ENCODE data around the gene HRH3. TPM values are rescaled to one million over a fixed set of nuclear protein-coding genes. Genes with fewer than 3 reads are reported as not detected.

Gene HRH3
- not detected for total RNA-seq
- long read RNA-seq, result 0 reads

DNA sequence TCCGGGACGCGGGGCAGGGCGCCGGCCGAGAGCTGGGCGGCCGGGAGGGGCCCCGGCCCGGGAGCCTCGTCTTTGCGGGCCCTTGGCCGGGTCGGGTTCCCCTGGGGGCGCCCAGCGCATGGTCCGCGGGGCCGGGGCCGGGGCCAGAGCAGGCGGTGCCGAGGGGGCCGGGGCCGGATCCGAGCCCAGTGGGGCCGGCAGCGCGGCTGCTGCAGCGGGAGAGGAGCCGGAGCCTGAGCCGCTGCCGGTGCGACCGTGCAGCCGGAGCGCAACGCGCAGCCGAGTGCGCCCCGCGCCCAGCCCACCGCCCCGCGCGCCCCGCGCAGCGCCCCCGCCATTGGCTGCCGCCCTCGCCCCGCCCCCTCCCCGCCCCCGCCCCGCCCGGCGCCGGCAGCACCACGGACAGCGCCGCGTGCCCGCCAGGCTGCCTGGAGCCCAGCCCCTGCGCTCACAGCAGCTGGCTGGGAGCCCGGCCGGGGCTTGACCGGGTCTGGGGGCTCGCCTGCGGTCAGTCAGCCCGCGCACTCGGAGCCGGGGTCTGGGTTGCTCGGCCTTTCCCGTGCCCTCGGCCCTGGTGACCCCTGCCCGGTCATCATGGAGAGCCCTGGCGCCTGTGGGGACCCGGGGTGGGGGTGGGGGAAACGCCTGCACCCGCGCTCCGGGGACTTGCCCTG is at the start of gene HRH3:
TSS of gene HRH3 (minus strand) at position 287 of the 674 bp plus-strand sequence. CDS start 308 bp downstream, outside the sequence.
- ATAC-seq, result peak; percentile 65
- intact Hi-C loops (cut with DNase I), result loop anchor here (2.0 kb wide), 1 partner anchor 39 kb away; no protein-coding TSS in a partner anchor
- no peak for DNase-seq (ENCODE audit: missing footprints)

DNA sequence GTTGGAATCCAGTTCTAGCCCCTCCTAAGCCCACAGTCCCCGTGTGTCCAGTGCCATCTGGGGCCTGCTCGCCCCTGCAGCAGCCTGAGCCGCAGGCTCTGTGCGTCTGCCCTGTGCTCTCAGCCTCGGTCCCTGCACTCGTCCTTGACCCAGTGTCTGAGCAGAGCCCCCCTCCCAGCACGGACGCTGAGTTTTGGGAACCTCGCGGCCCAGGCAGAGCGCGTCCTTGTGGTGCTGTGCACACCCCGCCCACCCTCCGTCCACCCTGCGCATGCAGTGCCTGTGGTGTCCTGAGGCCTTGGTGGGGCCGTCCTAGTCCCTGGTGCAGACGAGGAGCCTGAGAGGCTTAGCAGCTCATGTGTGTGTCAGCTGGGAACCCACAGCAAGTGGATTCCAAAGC is 49.8 kb upstream of the HRH3 start:
- no peak for ATAC-seq
- intact Hi-C loops (cut with DNase I), result no loop called here
- DNase-seq (ENCODE audit: missing footprints), result no peak

- intact Hi-C loops (cut with DNase I), result no loop called here
- DNase-seq (ENCODE audit: missing footprints) (no peak), ATAC-seq (no peak)
Measured at GRCh38 chr20:62269378-62269777, 49.3 kb upstream of the HRH3 start.

- ATAC-seq (no peak), DNase-seq (ENCODE audit: missing footprints) (no peak)
- intact Hi-C loops (cut with DNase I), result no loop called here
Measured at GRCh38 chr20:62268228-62268900, 48.3 kb upstream of the HRH3 start.

- ATAC-seq (peak; percentile 82), DNase-seq (ENCODE audit: missing footprints) (no peak)
- intact Hi-C loops (cut with DNase I), result no loop called here
Measured at GRCh38 chr20:62267543-62267942, 47.5 kb upstream of the HRH3 start.

DNA sequence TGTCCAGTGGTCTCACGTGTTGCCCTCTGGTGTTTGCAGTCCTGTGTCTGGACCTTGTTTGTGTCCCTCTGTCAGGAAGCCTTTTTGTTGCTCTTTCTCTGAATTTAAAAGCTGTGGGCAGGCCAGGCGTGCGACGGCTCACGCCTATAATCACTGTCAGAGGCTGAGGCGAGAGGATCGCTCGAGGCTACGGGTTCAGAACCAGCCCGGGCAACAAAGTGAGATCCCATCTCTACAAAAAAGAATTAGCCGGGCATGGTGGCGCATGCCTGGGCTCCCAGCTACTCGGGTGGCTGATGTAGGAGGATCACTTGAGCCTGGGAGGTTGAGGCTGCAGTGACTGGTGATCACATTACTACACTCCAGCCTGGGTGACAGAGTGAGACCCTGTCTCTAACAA is 46.8 kb upstream of the HRH3 start:
- intact Hi-C loops (cut with DNase I), result no loop called here
- DNase-seq (ENCODE audit: missing footprints) (no peak), ATAC-seq (no peak)

DNA sequence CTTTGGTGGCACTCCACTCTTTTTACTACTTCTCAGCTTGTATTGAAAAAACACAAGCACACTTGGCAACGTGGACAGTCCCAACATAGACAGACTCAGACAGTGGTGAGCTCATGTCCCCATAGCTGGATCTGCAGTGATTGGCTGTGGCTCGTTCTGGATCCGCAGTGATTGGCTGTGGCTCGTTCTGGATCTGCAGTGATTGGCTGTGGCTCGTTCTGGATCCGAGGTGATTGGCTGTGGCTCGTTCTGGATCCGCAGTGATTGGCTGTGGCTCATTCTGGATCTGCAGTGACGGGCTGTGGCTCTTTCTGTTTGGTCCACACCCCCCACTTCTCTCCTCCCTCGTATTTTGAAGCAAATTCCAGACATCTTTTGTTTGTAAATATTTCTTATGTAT is 46.3 kb upstream of the HRH3 start:
- no peak for DNase-seq (ENCODE audit: missing footprints)
- ATAC-seq, result no peak
- intact Hi-C loops (cut with DNase I), result no loop called here

GRCh38 chr20:62265365-62265764 is 45.3 kb upstream of the HRH3 start:
- no peak for ATAC-seq
- intact Hi-C loops (cut with DNase I), result no loop called here

DNA sequence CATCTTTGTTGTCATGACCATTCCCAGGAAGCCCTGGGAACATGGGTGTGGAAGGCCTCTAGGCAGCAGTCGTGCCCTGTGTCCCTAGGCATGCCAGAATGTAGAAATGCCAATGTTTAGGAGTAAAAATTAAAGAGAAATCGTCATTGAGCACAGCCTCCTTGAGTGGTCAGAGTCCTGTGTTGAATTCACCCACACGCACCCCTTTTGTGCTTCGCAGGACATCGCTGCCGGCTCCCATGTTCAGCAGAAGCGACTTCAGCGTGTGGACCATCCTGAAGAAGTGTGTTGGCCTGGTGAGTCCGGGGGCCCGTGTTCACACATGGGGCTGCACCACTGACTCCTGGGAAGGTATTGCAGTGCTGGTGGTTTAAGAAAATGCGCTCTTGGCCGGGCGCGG is 43.3 kb upstream of the HRH3 start:
- DNase-seq (ENCODE audit: missing footprints), result no peak
- intact Hi-C loops (cut with DNase I), result no loop called here
- no peak for ATAC-seq

More at GRCh38 chr20:62265365-62265764, 45.3 kb upstream of the HRH3 start:
- DNase-seq (ENCODE audit: missing footprints), result no peak

DNA sequence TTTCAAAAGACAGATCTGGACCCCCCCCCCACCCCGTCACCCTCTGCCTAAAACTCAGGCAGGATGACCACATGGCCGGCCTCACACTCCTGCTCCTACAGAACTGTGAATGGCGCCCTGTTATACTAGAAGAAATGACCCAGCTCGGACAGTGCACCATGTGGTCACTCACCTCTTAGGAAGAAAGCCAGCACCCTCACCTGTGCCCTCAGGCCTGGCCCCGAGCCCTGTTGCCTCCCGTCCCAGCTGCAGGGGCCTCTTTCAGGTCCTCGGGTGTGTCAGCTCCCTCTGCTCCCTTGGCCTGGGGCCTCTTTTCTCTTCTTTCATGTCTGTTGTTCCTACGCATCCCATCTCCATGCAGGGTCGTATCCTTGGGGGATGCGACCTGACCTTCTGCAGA is 42.0 kb upstream of the HRH3 start:
- intact Hi-C loops (cut with DNase I), result no loop called here
- no peak for DNase-seq (ENCODE audit: missing footprints)
- ATAC-seq, result no peak

- intact Hi-C loops (cut with DNase I), result no loop called here
- ATAC-seq (no peak), DNase-seq (ENCODE audit: missing footprints) (no peak)
Measured at GRCh38 chr20:62259294-62259565, 39.2 kb upstream of the HRH3 start.

DNA sequence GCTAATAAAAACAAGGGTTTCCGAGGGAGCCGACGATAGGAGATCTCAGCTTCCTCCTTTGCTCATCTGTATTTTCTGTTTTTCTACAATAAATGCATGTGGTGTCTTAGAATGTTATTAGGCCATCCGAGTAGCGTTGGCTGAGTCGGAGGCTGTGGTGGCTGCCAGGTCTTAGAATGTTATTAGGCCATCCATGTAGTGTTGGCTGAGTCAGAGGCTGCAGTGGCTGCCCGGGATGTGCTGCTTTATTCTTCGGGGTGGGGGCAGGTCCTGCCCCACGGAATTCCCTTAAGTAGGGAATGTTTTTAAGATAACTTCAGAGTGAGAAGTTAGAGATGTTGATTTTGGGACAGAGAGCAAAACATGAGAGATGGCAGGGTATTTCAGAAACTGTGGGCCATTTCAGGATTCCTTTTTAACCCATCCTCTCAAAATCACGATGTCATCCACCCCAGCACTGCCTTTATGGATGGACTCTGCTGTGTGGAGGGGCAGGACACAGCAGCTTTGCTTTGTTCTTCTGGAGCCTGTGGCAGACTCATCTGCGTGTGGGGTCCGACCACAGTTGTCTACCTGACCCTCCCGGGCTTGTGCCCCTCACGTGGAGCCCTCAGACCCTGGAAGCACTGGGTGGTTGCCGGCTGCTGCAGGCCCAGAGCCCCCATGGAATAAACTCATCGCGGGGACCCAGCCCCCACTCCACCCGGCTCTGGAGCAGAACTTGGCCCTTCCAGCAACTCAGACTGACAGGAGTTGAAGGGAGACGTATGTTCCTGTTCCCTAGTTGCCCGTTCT is 38.6 kb upstream of the HRH3 start:
- intact Hi-C loops (cut with DNase I), result no loop called here
- DNase-seq (ENCODE audit: missing footprints), result no peak
- ATAC-seq, result peak; percentile 86

DNA sequence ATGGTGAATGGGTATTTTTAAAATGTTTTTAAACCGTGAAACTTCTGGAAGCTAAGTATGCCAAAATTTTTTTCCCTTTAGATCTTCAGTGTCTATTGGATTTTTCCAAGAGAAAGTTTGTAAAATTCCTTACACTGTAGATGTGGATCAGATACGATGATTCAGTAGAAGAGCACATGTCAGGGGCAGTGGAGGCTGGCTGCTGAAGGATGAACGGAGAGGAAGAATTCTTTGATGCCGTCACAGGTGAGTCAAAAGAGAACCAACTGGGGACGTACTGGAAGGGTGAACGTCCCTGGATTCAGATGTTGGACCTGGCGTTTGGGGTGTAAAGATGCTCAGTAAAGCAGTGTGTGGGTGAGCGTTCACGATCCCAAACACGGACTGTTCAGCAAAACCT is 35.9 kb upstream of the HRH3 start:
- DNase-seq (ENCODE audit: missing footprints) (no peak), ATAC-seq (no peak)
- intact Hi-C loops (cut with DNase I), result no loop called here

- ATAC-seq (no peak), DNase-seq (ENCODE audit: missing footprints) (peak; percentile 32)
- intact Hi-C loops (cut with DNase I), result no loop called here
Measured at GRCh38 chr20:62254021-62254724, 34.1 kb upstream of the HRH3 start.

GRCh38 chr20:62253398-62253797 is 33.3 kb upstream of the HRH3 start:
- intact Hi-C loops (cut with DNase I), result no loop called here
- ATAC-seq (no peak), DNase-seq (ENCODE audit: missing footprints) (peak; percentile 2)

GRCh38 chr20:62252342-62252966 is 32.4 kb upstream of the HRH3 start:
- ATAC-seq (no peak), DNase-seq (ENCODE audit: missing footprints) (peak; percentile 48)
- intact Hi-C loops (cut with DNase I), result no loop called here

- ATAC-seq (no peak), DNase-seq (ENCODE audit: missing footprints) (peak; percentile 5)
- intact Hi-C loops (cut with DNase I), result no loop called here
Measured at GRCh38 chr20:62248890-62249560, 28.9 kb upstream of the HRH3 start.

DNA sequence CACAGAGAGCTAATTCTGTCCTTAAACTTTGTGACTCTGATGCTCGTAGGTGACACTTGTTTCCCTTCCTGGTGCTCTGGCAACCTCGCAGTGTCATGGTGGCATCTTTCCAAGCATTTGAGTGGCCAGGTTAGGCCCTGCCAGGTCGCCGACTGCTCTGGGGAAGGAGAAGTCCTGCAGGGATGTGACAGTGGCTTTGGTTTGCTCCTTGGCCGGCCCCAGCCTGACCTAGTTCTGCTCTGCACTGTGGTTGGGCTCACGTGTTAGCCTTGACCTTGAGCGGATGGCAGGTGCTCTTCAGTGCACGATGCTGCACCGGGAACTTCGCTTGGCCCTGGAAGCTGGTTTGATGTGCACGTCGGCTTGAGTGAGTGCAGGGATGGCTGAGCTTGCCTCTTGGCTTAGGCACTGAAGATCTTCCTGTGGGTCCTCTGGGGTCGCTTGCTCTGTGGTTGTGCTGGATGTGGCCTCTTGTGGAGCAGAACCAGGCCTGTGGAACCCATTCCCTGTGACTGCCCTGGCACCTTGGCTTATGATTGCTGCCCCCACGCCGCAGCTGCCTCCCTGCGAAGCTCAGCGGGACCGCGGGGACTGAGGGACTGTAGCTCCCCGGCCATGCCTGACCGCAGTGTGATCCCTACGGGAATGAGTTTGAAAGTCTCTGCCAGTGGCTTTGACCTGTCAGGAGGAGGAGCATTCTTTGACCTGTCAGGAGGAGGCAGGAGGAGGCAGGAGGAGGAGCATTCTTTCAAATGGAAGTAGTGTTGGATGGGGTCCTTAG is 27.0 kb upstream of the HRH3 start:
- ATAC-seq (peak; percentile 90), DNase-seq (ENCODE audit: missing footprints) (peak; percentile 76)
- intact Hi-C loops (cut with DNase I), result no loop called here

Measured in Right ventricle myocardium inferior (tissue), 1 donor.